K562 (cell line): ENCODE results near the gene MOCS3. TPM values are rescaled to one million over a fixed set of nuclear protein-coding genes. Genes with fewer than 3 reads are reported as not detected.
A peak's percentile ranks its signal among the peaks of the same experiment; 100 is the strongest.

Experiments
- ARNT ChIP-seq, 2 experiments: fragments of 450-650 bp; IDR thresholded peaks; 2 replicates each; pipeline ENCODE4 v1.6.1; 2016; ENCODE audit warnings: mild to moderate bottlenecking in 1 of 2
- CEBPB ChIP-seq: fragments of 450-650 bp; IDR thresholded peaks from 2 replicates; pipeline ENCODE4 v1.6.1; 2016; ENCODE audit warnings: missing genetic modification characterization, missing compliant biosample characterization
- IFI16 ChIP-seq: fragments of 250-450 bp; sonication (Bioruptor Pico); IDR thresholded peaks from 2 replicates; pipeline ENCODE4 v2.1.2; 2022; ENCODE audit warnings: mild to moderate bottlenecking, inconsistent platforms
- JUND ChIP-seq, 2 experiments: IDR thresholded peaks; 2 replicates in 1 of 2; 3 replicates in 1 of 2; pipeline ENCODE4 v1.6.1; 2011; ENCODE audit warnings: borderline replicate concordance in 2 of 2, low read depth in 2 of 2, low read length in 2 of 2, improper control_type of control experiment in 1 of 2, missing biosample characterization in 1 of 2, missing genetic modification characterization in 1 of 2, missing genetic modification reagents in 1 of 2
- PML ChIP-seq: IDR thresholded peaks from 2 replicates; pipeline ENCODE4 v1.6.1; 2012; ENCODE audit warnings: low read length, inconsistent platforms
- POLR3G ChIP-seq: IDR thresholded peaks from 2 replicates; pipeline ENCODE4 v1.6.1; 2011; ENCODE audit not compliant: insufficient read length, insufficient replicate concordance; ENCODE audit errors: extremely low read depth
- PRPF4 ChIP-seq: fragments of 200-400 bp; formaldehyde crosslinking; IDR thresholded peaks from one replicate; pipeline ENCODE4 v1.6.1; 2017; ENCODE audit warnings: low read length, low read depth, mild to moderate bottlenecking; ENCODE audit not compliant: insufficient read depth, poor library complexity, severe bottlenecking
- SLC30A9 ChIP-seq: fragments of 250-450 bp; sonication (Bioruptor Pico); IDR thresholded peaks from 2 replicates; pipeline ENCODE4 v1.8.0; 2022; ENCODE audit warnings: mild to moderate bottlenecking, moderate library complexity
- SRSF7 ChIP-seq: fragments of 200-400 bp; formaldehyde crosslinking; optimal IDR thresholded peaks from 2 replicates; pipeline ENCODE3; 2017; ENCODE audit warnings: mild to moderate bottlenecking, low read depth, low read length
- STAT5B ChIP-seq: fragments of 250-450 bp; sonication (Bioruptor Pico); IDR thresholded peaks from 2 replicates; pipeline ENCODE4 v1.8.0; 2021; ENCODE audit warnings: mild to moderate bottlenecking, inconsistent platforms
- TCF7 ChIP-seq: sonication (generic); IDR thresholded peaks from 2 replicates; pipeline ENCODE4 v1.6.1; 2016; ENCODE audit warnings: antibody characterized with exemption, borderline replicate concordance
- ZEB2 ChIP-seq: fragments of 450-650 bp; IDR thresholded peaks from 2 replicates; pipeline ENCODE4 v1.6.1; 2016
- ZNF134 ChIP-seq: fragments of 250-450 bp; sonication (Bioruptor Pico); conservative IDR thresholded peaks from 2 replicates; pipeline ENCODE4 v1.4.0; 2020
- ZNF253 ChIP-seq: fragments of 250-450 bp; sonication (Bioruptor Pico); conservative IDR thresholded peaks from 2 replicates; pipeline ENCODE4 v1.6.1; 2021; ENCODE audit warnings: mild to moderate bottlenecking
- ZNF3 ChIP-seq: fragments of 250-450 bp; sonication (Bioruptor Pico); IDR thresholded peaks from 2 replicates; pipeline ENCODE4 v1.5.0; 2021; ENCODE audit warnings: mild to moderate bottlenecking, moderate library complexity
- ZNF311 ChIP-seq: fragments of 250-450 bp; sonication (Bioruptor Pico); IDR thresholded peaks from 2 replicates; pipeline ENCODE4 v1.4.0; 2020; ENCODE audit warnings: mild to moderate bottlenecking, moderate library complexity
- ZNF778 ChIP-seq: fragments of 450-650 bp; formaldehyde crosslinking; IDR thresholded peaks from 2 replicates; pipeline ENCODE4 v1.4.0; 2020; ENCODE audit warnings: mild to moderate bottlenecking, moderate library complexity
- polyA plus RNA-seq, 8 experiments: library from polyadenylated mRNA; depleted of rRNA in 4 of 8; stranded (reverse) in 5 of 8; unstranded in 3 of 8; fragments of >200 nt; fragmentation: Nextera tagmentation in 2 of 8; fragmentation: Illumina TruSeq in 1 of 8; extraction: Ambion mirVana in 2 of 8; extraction: Trizol in 1 of 8; gene quantifications; 2 replicates each; pipeline versions ENCODE4 v1.2.1 to v1.2.3, GENCODE V29; 2011 to 2014; ENCODE audit warnings: inconsistent platforms in 1 of 8, missing spikeins in 1 of 8
- total RNA-seq, 7 experiments: library from RNA; depleted of rRNA in 6 of 7; stranded (reverse); fragments of >200 nt in 6 of 7; fragmentation: Illumina TruSeq in 2 of 7; extraction: Trizol in 2 of 7; gene quantifications; 2 replicates each; pipeline versions ENCODE4 v1.2.1 to v1.2.3, GENCODE V29; 2011 to 2021; ENCODE audit warnings: low replicate concordance in 1 of 7
- TF ChIP-seq, protein P1 (sequence below): IDR thresholded peaks from 2 replicates; pipeline ENCODE4 v1.6.1; 2012; ENCODE audit warnings: low read depth, low read length, improper control_type of control experiment, borderline replicate concordance
- TF ChIP-seq, protein P2 (sequence below): fragments of 450-650 bp; IDR thresholded peaks from 2 replicates; pipeline ENCODE4 v1.6.1; 2016; ENCODE audit warnings: low read depth, mild to moderate bottlenecking, moderate library complexity
- TF ChIP-seq, protein P3 (sequence below): fragments of 250-450 bp; sonication (Bioruptor Pico); IDR thresholded peaks from 2 replicates; pipeline ENCODE4 v1.9.0; 2021; ENCODE audit warnings: mild to moderate bottlenecking
- TF ChIP-seq, protein P4 (sequence below): fragments of 200-800 bp; sonication (Bioruptor generic); IDR thresholded peaks from 2 replicates; pipeline ENCODE4 v1.6.1; 2017; ENCODE audit warnings: missing genetic modification characterization, missing compliant biosample characterization
- TF ChIP-seq, protein P5 (sequence below): fragments of 250-450 bp; sonication (Bioruptor Pico); IDR thresholded peaks from 2 replicates; pipeline ENCODE4 v1.5.0; 2021; ENCODE audit warnings: mild to moderate bottlenecking, borderline replicate concordance

Gene MOCS3
- total and polyA plus RNA-seq, 9 of the 15 experiments (the other 6 are each of a cell fraction or from before 2014, with no cell fraction given), result 0.70 to 6.2 (median 2.9) TPM

DNA sequence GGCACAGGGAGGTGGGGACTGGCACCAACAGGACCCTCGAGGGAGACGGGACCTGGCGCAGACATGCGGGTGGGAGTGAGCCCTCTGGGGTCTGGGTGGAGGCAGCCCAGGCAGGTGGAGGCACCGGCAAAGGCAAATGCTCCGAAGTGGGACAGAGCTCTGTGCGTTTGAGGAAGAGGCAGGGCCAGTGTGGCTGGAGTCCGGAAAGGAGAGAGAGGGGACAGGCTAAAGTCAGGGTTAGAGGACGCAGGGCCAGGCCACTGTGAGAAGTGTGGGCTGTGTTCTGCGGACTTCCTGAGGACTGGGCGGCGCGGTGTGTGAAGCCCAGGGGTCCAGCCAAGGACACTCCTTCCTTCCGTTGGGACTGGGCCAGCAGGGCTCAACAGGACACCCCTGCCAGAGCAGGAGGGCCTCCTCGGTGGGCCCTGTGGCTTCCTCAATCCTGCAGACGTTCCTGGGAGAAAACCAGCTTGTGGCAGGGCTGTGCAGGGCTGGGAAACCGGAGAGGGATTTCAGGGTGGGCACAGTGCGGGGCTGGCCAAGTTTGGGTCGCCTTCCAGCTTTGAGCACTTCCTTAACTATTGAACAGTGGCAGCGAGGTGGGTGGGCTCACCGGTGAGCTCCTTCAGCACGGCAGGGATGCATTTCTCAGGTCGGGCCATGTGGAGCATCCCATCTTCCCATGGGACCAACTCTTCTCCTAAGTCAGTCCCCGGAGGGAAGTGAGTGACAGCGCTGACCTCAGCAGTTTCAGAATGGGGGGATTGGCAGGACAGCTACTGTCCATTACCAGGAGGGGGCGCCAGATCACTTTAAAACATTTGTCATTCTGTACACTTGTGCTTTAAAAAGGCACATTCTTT, 22.5 kb downstream of the MOCS3 start (continued):
- TF ChIP-seq, protein P1, sequence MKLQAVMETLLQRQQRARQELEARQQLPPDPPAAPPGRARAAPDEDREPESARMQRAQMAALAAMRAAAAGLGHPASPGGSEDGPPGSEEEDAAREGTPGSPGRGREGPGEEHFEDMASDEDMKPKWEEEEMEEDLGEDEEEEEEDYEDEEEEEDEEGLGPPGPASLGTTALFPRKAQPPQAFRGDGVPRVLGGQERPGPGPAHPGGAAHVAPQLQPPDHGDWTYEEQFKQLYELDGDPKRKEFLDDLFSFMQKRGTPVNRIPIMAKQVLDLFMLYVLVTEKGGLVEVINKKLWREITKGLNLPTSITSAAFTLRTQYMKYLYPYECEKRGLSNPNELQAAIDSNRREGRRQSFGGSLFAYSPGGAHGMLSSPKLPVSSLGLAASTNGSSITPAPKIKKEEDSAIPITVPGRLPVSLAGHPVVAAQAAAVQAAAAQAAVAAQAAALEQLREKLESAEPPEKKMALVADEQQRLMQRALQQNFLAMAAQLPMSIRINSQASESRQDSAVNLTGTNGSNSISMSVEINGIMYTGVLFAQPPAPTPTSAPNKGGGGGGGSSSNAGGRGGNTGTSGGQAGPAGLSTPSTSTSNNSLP, result no peak
- TF ChIP-seq TCF7 (no peak), ZNF778 (CRISPR knock-in tag) (no peak), ARNT (IDR thresholded peaks at IDR 0.05) (no peak), ZNF253 (CRISPR knock-in tag) (no peak), ZNF134 (CRISPR knock-in tag) (no peak), PML (no peak), JUND (IDR thresholded peaks at IDR 0.05; ENCODE audit: borderline replicate concordance, low read depth, low read length) (0 out of 2 replicates have a peak, but pooled peaks have one; percentile 25), JUND (tag; IDR thresholded peaks at IDR 0.05; ENCODE audit: borderline replicate concordance, low read depth, low read length) (no peak), ZNF311 (CRISPR knock-in tag) (no peak), CEBPB (tag) (no peak), SLC30A9 (CRISPR knock-in tag) (no peak), SRSF7 (no peak), POLR3G (no peak), ZEB2 (no peak), PRPF4 (no peak), STAT5B (CRISPR knock-in tag) (no peak), IFI16 (CRISPR knock-in tag) (no peak), ZNF3 (CRISPR knock-in tag) (no peak)
- TF ChIP-seq, protein P2, sequence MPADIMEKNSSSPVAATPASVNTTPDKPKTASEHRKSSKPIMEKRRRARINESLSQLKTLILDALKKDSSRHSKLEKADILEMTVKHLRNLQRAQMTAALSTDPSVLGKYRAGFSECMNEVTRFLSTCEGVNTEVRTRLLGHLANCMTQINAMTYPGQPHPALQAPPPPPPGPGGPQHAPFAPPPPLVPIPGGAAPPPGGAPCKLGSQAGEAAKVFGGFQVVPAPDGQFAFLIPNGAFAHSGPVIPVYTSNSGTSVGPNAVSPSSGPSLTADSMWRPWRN, result no peak
- TF ChIP-seq, protein P3, sequence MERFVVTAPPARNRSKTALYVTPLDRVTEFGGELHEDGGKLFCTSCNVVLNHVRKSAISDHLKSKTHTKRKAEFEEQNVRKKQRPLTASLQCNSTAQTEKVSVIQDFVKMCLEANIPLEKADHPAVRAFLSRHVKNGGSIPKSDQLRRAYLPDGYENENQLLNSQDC, result no peak
- TF ChIP-seq, protein P4, sequence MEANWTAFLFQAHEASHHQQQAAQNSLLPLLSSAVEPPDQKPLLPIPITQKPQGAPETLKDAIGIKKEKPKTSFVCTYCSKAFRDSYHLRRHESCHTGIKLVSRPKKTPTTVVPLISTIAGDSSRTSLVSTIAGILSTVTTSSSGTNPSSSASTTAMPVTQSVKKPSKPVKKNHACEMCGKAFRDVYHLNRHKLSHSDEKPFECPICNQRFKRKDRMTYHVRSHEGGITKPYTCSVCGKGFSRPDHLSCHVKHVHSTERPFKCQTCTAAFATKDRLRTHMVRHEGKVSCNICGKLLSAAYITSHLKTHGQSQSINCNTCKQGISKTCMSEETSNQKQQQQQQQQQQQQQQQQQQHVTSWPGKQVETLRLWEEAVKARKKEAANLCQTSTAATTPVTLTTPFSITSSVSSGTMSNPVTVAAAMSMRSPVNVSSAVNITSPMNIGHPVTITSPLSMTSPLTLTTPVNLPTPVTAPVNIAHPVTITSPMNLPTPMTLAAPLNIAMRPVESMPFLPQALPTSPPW (CRISPR knock-in tag), result no peak
- TF ChIP-seq, protein P5, sequence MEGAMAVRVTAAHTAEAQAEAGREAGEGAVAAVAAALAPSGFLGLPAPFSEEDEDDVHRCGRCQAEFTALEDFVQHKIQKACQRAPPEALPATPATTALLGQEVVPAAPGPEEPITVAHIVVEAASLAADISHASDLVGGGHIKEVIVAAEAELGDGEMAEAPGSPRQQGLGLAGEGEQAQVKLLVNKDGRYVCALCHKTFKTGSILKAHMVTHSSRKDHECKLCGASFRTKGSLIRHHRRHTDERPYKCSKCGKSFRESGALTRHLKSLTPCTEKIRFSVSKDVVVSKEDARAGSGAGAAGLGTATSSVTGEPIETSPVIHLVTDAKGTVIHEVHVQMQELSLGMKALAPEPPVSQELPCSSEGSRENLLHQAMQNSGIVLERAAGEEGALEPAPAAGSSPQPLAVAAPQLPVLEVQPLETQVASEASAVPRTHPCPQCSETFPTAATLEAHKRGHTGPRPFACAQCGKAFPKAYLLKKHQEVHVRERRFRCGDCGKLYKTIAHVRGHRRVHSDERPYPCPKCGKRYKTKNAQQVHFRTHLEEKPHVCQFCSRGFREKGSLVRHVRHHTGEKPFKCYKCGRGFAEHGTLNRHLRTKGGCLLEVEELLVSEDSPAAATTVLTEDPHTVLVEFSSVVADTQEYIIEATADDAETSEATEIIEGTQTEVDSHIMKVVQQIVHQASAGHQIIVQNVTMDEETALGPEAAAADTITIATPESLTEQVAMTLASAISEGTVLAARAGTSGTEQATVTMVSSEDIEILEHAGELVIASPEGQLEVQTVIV (CRISPR knock-in tag), result no peak
